ENCODE data around the gene ELF2. TPM values are rescaled to one million over a fixed set of nuclear protein-coding genes. Genes with fewer than 3 reads are reported as not detected.

The ELF2 gene
- total RNA-seq, 1 donor from 2014 or later: 25.1 TPM

DNA sequence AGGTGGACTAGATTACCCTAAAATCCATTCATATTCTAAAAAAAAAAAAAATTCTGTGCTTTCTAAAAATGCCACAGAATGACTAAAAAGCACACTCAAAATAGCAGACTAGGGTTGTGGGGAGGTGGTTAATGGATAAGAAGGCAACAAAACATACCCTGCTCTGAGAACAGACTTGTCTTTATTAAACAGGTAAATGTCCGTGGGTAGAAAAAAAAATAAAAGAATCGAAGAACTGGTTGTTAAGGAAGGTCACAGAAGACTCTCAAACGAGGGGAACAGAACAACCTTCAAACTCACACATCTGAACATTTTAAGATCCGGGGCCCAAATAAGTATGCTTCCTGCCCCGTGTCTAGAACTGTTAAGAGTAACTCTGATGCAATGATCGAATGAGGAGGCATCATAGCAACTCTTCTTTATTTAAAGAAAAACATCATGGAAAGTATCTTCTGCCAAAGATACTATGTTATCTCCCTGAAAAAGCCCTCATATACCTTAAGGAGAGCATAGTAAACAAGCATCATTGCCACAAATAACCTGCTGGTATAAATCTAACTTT is 68.4 kb downstream of the ELF2 start:
- Histone ChIP-seq H3K79me2 (ENCODE audit: insufficient read depth, low read length) (no peaks in the 10 kb centered on the region), H3K4me1 (ENCODE audit: insufficient read depth, low read length) (no peaks in the 10 kb centered on the region), H3K27me3 (ENCODE audit: insufficient read depth, low read length) (no peaks in the 10 kb centered on the region), H3K9ac (ENCODE audit: low read length) (no peak overlapping the region), H3K36me3 (ENCODE audit: insufficient read depth, low read length) (no peaks in the 10 kb centered on the region), H4K20me1 (ENCODE audit: insufficient read depth, low read length) (no peaks in the 10 kb centered on the region), H2AFZ (ENCODE audit: low read depth, low read length) (no peak overlapping the region), H3K4me3 (ENCODE audit: insufficient read depth, low read depth, low read length) (no peak overlapping the region), H3K4me2 (ENCODE audit: low read length) (no peak overlapping the region), H3K9me3 (ENCODE audit: insufficient read depth, low read depth, low read length) (no peaks in the 10 kb centered on the region), H3K27ac (ENCODE audit: low read depth, low read length) (no peak overlapping the region)
- no peaks in the 10 kb centered on the region for H3K27me3 Mint-ChIP-seq (ENCODE audit: low read depth, unreplicated experiment)
- H3K4me1 Mint-ChIP-seq (ENCODE audit: low read depth, unreplicated experiment): no peaks in the 10 kb centered on the region
- H3K27ac Mint-ChIP-seq (ENCODE audit: unreplicated experiment): no peak overlapping the region
- no peaks in the 10 kb centered on the region for H3K36me3 Mint-ChIP-seq (ENCODE audit: low read depth, unreplicated experiment)
- FAIRE-seq: no peak
- no peak overlapping the region for H3K4me3 Mint-ChIP-seq (ENCODE audit: unreplicated experiment)
- H3K9me3 Mint-ChIP-seq (ENCODE audit: unreplicated experiment): no peaks in the 10 kb centered on the region
- TF ChIP-seq EZH2 (IDR thresholded peaks at IDR 0.05; ENCODE audit: insufficient read depth, low read length): no peak
- TF ChIP-seq, protein P1, sequence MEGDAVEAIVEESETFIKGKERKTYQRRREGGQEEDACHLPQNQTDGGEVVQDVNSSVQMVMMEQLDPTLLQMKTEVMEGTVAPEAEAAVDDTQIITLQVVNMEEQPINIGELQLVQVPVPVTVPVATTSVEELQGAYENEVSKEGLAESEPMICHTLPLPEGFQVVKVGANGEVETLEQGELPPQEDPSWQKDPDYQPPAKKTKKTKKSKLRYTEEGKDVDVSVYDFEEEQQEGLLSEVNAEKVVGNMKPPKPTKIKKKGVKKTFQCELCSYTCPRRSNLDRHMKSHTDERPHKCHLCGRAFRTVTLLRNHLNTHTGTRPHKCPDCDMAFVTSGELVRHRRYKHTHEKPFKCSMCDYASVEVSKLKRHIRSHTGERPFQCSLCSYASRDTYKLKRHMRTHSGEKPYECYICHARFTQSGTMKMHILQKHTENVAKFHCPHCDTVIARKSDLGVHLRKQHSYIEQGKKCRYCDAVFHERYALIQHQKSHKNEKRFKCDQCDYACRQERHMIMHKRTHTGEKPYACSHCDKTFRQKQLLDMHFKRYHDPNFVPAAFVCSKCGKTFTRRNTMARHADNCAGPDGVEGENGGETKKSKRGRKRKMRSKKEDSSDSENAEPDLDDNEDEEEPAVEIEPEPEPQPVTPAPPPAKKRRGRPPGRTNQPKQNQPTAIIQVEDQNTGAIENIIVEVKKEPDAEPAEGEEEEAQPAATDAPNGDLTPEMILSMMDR (IDR thresholded peaks at IDR 0.05; ENCODE audit: insufficient read depth, low read depth, low read length): no peak
- DNase-seq (ENCODE audit: low read depth): no peak

DNA sequence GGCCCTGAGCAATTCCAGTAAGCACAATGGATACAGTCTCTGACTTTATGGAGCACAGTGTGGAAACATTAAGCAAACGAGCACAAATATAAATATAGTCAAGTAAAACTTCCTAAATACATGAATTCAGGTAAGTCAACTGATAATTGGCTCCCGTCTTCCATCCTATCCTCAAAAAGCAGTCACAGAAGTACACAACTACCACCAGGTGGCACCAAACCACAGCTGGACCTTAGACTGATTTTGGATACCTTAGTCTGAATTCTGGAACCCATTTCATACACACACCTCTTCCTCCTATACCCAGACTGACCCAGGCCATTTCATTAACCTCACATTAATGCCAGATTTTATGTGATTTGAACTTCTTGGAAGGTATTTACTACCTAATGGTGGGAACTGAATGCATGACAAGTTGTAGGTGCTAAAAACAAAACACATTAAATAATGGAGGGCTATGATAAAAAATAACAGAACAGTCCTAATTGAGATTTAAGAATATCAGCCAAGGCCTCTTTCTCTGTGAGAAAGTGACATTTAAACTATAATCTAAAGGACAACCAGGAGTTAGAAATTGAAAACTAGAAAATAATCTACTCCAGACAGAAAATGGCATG is 77.5 kb downstream of the ELF2 start:
- no peak overlapping the region for H3K4me3 ChIP-seq (ENCODE audit: insufficient read depth, low read depth, low read length)
- H3K27ac Mint-ChIP-seq (ENCODE audit: unreplicated experiment): no peak overlapping the region
- H3K79me2 ChIP-seq (ENCODE audit: insufficient read depth, low read length): no peaks in the 10 kb centered on the region
- H3K27ac ChIP-seq (ENCODE audit: low read depth, low read length): no peak overlapping the region
- peak; percentile 90 for FAIRE-seq
- no peaks in the 10 kb centered on the region for H3K9me3 ChIP-seq (ENCODE audit: insufficient read depth, low read depth, low read length)
- H3K9ac ChIP-seq (ENCODE audit: low read length): no peak overlapping the region
- H3K36me3 Mint-ChIP-seq (ENCODE audit: low read depth, unreplicated experiment): no peaks in the 10 kb centered on the region
- no peak overlapping the region for H3K4me3 Mint-ChIP-seq (ENCODE audit: unreplicated experiment)
- H3K9me3 Mint-ChIP-seq (ENCODE audit: unreplicated experiment): no peaks in the 10 kb centered on the region
- no peaks in the 10 kb centered on the region for H3K36me3 ChIP-seq (ENCODE audit: insufficient read depth, low read length)
- H3K27me3 Mint-ChIP-seq (ENCODE audit: low read depth, unreplicated experiment): no peaks in the 10 kb centered on the region
- TF ChIP-seq, protein P1 (IDR thresholded peaks at IDR 0.05; ENCODE audit: insufficient read depth, low read depth, low read length): peak; percentile 91
- no peak for TF ChIP-seq EZH2 (IDR thresholded peaks at IDR 0.05; ENCODE audit: insufficient read depth, low read length)
- no peaks in the 10 kb centered on the region for H3K27me3 ChIP-seq (ENCODE audit: insufficient read depth, low read length)
- H3K4me1 ChIP-seq (ENCODE audit: insufficient read depth, low read length): no peaks in the 10 kb centered on the region
- H2AFZ ChIP-seq (ENCODE audit: low read depth, low read length): no peak overlapping the region
- H4K20me1 ChIP-seq (ENCODE audit: insufficient read depth, low read length): no peaks in the 10 kb centered on the region
- no peak overlapping the region for H3K4me2 ChIP-seq (ENCODE audit: low read length)
- H3K4me1 Mint-ChIP-seq (ENCODE audit: low read depth, unreplicated experiment): no peaks in the 10 kb centered on the region
- peak; percentile 60 for DNase-seq (ENCODE audit: low read depth)

DNA sequence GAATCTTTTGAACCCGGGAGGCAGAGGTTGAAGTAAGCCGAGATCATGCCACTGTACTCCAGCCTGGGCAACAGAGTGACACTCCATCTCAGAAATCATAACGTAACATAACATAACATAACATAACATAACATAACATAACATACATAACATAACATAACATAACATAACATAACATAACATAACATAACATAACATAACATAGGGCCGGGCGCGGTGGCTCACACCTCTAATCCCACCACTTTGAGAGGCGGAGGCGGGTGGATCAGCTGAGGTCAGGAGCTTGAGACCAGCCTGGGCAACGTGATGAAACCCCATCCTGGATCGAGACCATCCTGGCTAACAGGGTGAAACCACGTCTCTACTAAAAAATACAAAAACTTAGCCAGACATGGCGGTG is 84.7 kb downstream of the ELF2 start:
- H3K27me3 Mint-ChIP-seq (ENCODE audit: low read depth, unreplicated experiment): no peaks in the 10 kb centered on the region
- no peak overlapping the region for H3K27ac ChIP-seq (ENCODE audit: low read depth, low read length)
- DNase-seq (ENCODE audit: low read depth): no peak
- no peak overlapping the region for H3K4me3 Mint-ChIP-seq (ENCODE audit: unreplicated experiment)
- H3K9me3 Mint-ChIP-seq (ENCODE audit: unreplicated experiment): no peaks in the 10 kb centered on the region
- H3K36me3 ChIP-seq (ENCODE audit: insufficient read depth, low read length): no peaks in the 10 kb centered on the region
- H3K36me3 Mint-ChIP-seq (ENCODE audit: low read depth, unreplicated experiment): no peaks in the 10 kb centered on the region
- H3K4me1 ChIP-seq (ENCODE audit: insufficient read depth, low read length): no peaks in the 10 kb centered on the region
- H3K4me2 ChIP-seq (ENCODE audit: low read length): no peak overlapping the region
- H3K4me1 Mint-ChIP-seq (ENCODE audit: low read depth, unreplicated experiment): no peaks in the 10 kb centered on the region
- no peaks in the 10 kb centered on the region for H3K79me2 ChIP-seq (ENCODE audit: insufficient read depth, low read length)
- no peak overlapping the region for H3K9ac ChIP-seq (ENCODE audit: low read length)
- H2AFZ ChIP-seq (ENCODE audit: low read depth, low read length): no peak overlapping the region
- H3K27me3 ChIP-seq (ENCODE audit: insufficient read depth, low read length): no peaks in the 10 kb centered on the region
- no peak overlapping the region for H3K27ac Mint-ChIP-seq (ENCODE audit: unreplicated experiment)
- H3K4me3 ChIP-seq (ENCODE audit: insufficient read depth, low read depth, low read length): no peak overlapping the region
- no peaks in the 10 kb centered on the region for H3K9me3 ChIP-seq (ENCODE audit: insufficient read depth, low read depth, low read length)
- no peak for FAIRE-seq
- no peaks in the 10 kb centered on the region for H4K20me1 ChIP-seq (ENCODE audit: insufficient read depth, low read length)
- TF ChIP-seq, protein P1 (IDR thresholded peaks at IDR 0.05; ENCODE audit: insufficient read depth, low read depth, low read length): no peak
- no peak for TF ChIP-seq EZH2 (IDR thresholded peaks at IDR 0.05; ENCODE audit: insufficient read depth, low read length)
